ENCODE data around the gene AIMP2.
"Not testable (repeated sequence)": the region's sequence is repeated elsewhere in the genome, so short reads cannot be mapped to it uniquely, and the experiment has no call there.

AIMP2 gene

GRCh38 chr7:6008668-6009611, at the start of gene AIMP2, which contains the start of gene PMS2:
TSS of gene AIMP2 (plus strand) at chr7:6009272. CDS start at chr7:6009364, 92 bp downstream.
TSS of gene PMS2 (minus strand) at chr7:6009049. CDS start at chr7:6009019, 30 bp downstream.
- Histone ChIP-seq H3K9me3 (ENCODE audit: control insufficient read depth in 2 of 2, low read length in 2 of 2) (no peaks in the 10 kb centered on the region), H3K36me3 (ENCODE audit: control insufficient read depth in 2 of 2, insufficient read depth in 2 of 2, low read length in 2 of 2) (no peaks in the 10 kb centered on the region), H3K9ac (ENCODE audit: low read depth in 1 of 2, low read length in 2 of 2) (peak within 1 kb of the TSS; percentile 79 to 84), H3K4me1 (ENCODE audit: control insufficient read depth in 2 of 2, insufficient read depth in 2 of 2, low read length in 2 of 2) (peaks cover 8 to 24% of the 10 kb centered on the region in 2 donors), H3K4me3 (ENCODE audit: low read length in 2 of 2) (peak within 1 kb of the TSS; percentile 85 to 86), H3K27me3 (ENCODE audit: control insufficient read depth in 2 of 2, insufficient read depth in 2 of 2, low read length in 2 of 2) (no peaks in the 10 kb centered on the region), H3K27ac (ENCODE audit: low read depth in 2 of 2, low read length in 2 of 2) (peak within 1 kb of the TSS; percentile 88 to 96)

GRCh38 chr7:5963205-5963604, 45.9 kb upstream of the AIMP2 start:
- not testable (repeated sequence) for H3K4me1 ChIP-seq (ENCODE audit: control insufficient read depth in 2 of 2, insufficient read depth in 2 of 2, low read length in 2 of 2); H3K36me3 ChIP-seq (ENCODE audit: control insufficient read depth in 2 of 2, insufficient read depth in 2 of 2, low read length in 2 of 2); H3K9ac ChIP-seq (ENCODE audit: low read depth in 1 of 2, low read length in 2 of 2); H3K27ac ChIP-seq (ENCODE audit: low read depth in 2 of 2, low read length in 2 of 2); H3K9me3 ChIP-seq (ENCODE audit: control insufficient read depth in 2 of 2, low read length in 2 of 2); H3K4me3 ChIP-seq (ENCODE audit: low read length in 2 of 2); H3K27me3 ChIP-seq (ENCODE audit: control insufficient read depth in 2 of 2, insufficient read depth in 2 of 2, low read length in 2 of 2)

- H3K27ac ChIP-seq (ENCODE audit: low read depth in 2 of 2, low read length in 2 of 2); H3K9me3 ChIP-seq (ENCODE audit: control insufficient read depth in 2 of 2, low read length in 2 of 2); H3K27me3 ChIP-seq (ENCODE audit: control insufficient read depth in 2 of 2, insufficient read depth in 2 of 2, low read length in 2 of 2); H3K9ac ChIP-seq (ENCODE audit: low read depth in 1 of 2, low read length in 2 of 2); H3K4me3 ChIP-seq (ENCODE audit: low read length in 2 of 2); H3K36me3 ChIP-seq (ENCODE audit: control insufficient read depth in 2 of 2, insufficient read depth in 2 of 2, low read length in 2 of 2); H3K4me1 ChIP-seq (ENCODE audit: control insufficient read depth in 2 of 2, insufficient read depth in 2 of 2, low read length in 2 of 2): not testable (repeated sequence)
Measured at GRCh38 chr7:5963810-5964209, 45.3 kb upstream of the AIMP2 start.

GRCh38 chr7:5970347-5970911, 38.6 kb upstream of the AIMP2 start, which contains the start of gene RSPH10B:
TSS of gene RSPH10B (minus strand) at chr7:5970689. CDS start at chr7:5967116, 3,573 bp downstream.
- not testable (repeated sequence) for H3K4me3 ChIP-seq (ENCODE audit: low read length in 2 of 2); H3K9me3 ChIP-seq (ENCODE audit: control insufficient read depth in 2 of 2, low read length in 2 of 2); H3K9ac ChIP-seq (ENCODE audit: low read depth in 1 of 2, low read length in 2 of 2); H3K27ac ChIP-seq (ENCODE audit: low read depth in 2 of 2, low read length in 2 of 2); H3K36me3 ChIP-seq (ENCODE audit: control insufficient read depth in 2 of 2, insufficient read depth in 2 of 2, low read length in 2 of 2); H3K4me1 ChIP-seq (ENCODE audit: control insufficient read depth in 2 of 2, insufficient read depth in 2 of 2, low read length in 2 of 2); H3K27me3 ChIP-seq (ENCODE audit: control insufficient read depth in 2 of 2, insufficient read depth in 2 of 2, low read length in 2 of 2)

GRCh38 chr7:5973580-5973979, 35.5 kb upstream of the AIMP2 start:
- not testable (repeated sequence) for H3K4me3 ChIP-seq (ENCODE audit: low read length in 2 of 2); H3K9me3 ChIP-seq (ENCODE audit: control insufficient read depth in 2 of 2, low read length in 2 of 2); H3K4me1 ChIP-seq (ENCODE audit: control insufficient read depth in 2 of 2, insufficient read depth in 2 of 2, low read length in 2 of 2); H3K36me3 ChIP-seq (ENCODE audit: control insufficient read depth in 2 of 2, insufficient read depth in 2 of 2, low read length in 2 of 2); H3K27ac ChIP-seq (ENCODE audit: low read depth in 2 of 2, low read length in 2 of 2); H3K9ac ChIP-seq (ENCODE audit: low read depth in 1 of 2, low read length in 2 of 2); H3K27me3 ChIP-seq (ENCODE audit: control insufficient read depth in 2 of 2, insufficient read depth in 2 of 2, low read length in 2 of 2)

GRCh38 chr7:5979680-5980314, 29.3 kb upstream of the AIMP2 start:
- H3K4me3 ChIP-seq (ENCODE audit: low read length in 2 of 2); H3K27me3 ChIP-seq (ENCODE audit: control insufficient read depth in 2 of 2, insufficient read depth in 2 of 2, low read length in 2 of 2); H3K27ac ChIP-seq (ENCODE audit: low read depth in 2 of 2, low read length in 2 of 2); H3K9ac ChIP-seq (ENCODE audit: low read depth in 1 of 2, low read length in 2 of 2); H3K9me3 ChIP-seq (ENCODE audit: control insufficient read depth in 2 of 2, low read length in 2 of 2); H3K4me1 ChIP-seq (ENCODE audit: control insufficient read depth in 2 of 2, insufficient read depth in 2 of 2, low read length in 2 of 2); H3K36me3 ChIP-seq (ENCODE audit: control insufficient read depth in 2 of 2, insufficient read depth in 2 of 2, low read length in 2 of 2): not testable (repeated sequence)

GRCh38 chr7:5987061-5987460, 22.0 kb upstream of the AIMP2 start:
- H3K4me3 ChIP-seq (ENCODE audit: low read length in 2 of 2); H3K4me1 ChIP-seq (ENCODE audit: control insufficient read depth in 2 of 2, insufficient read depth in 2 of 2, low read length in 2 of 2); H3K27ac ChIP-seq (ENCODE audit: low read depth in 2 of 2, low read length in 2 of 2); H3K9ac ChIP-seq (ENCODE audit: low read depth in 1 of 2, low read length in 2 of 2); H3K9me3 ChIP-seq (ENCODE audit: control insufficient read depth in 2 of 2, low read length in 2 of 2); H3K27me3 ChIP-seq (ENCODE audit: control insufficient read depth in 2 of 2, insufficient read depth in 2 of 2, low read length in 2 of 2): not testable (repeated sequence)
- peaks cover 9 to 22% of the 10 kb centered on the region in 2 donors for H3K36me3 ChIP-seq (ENCODE audit: control insufficient read depth in 2 of 2, insufficient read depth in 2 of 2, low read length in 2 of 2)

- no peaks in the 10 kb centered on the region for H3K9me3 ChIP-seq (ENCODE audit: control insufficient read depth in 2 of 2, low read length in 2 of 2)
- no peak overlapping the region for H3K4me3 ChIP-seq (ENCODE audit: low read length in 2 of 2)
- no peaks in the 10 kb centered on the region for H3K27me3 ChIP-seq (ENCODE audit: control insufficient read depth in 2 of 2, insufficient read depth in 2 of 2, low read length in 2 of 2)
- H3K9ac ChIP-seq (ENCODE audit: low read depth in 1 of 2, low read length in 2 of 2): no peak overlapping the region
- no peaks in the 10 kb centered on the region for H3K4me1 ChIP-seq (ENCODE audit: control insufficient read depth in 2 of 2, insufficient read depth in 2 of 2, low read length in 2 of 2)
- peaks cover 22 to 34% of the 10 kb centered on the region in 2 donors for H3K36me3 ChIP-seq (ENCODE audit: control insufficient read depth in 2 of 2, insufficient read depth in 2 of 2, low read length in 2 of 2)
- no peak overlapping the region for H3K27ac ChIP-seq (ENCODE audit: low read depth in 2 of 2, low read length in 2 of 2)
Measured at GRCh38 chr7:5997210-5997808, 11.8 kb upstream of the AIMP2 start.

- Histone ChIP-seq H3K4me3 (ENCODE audit: low read length in 2 of 2) (peak overlapping the region in 1 of 2 donors; percentile 7), H3K9ac (ENCODE audit: low read depth in 1 of 2, low read length in 2 of 2) (peak overlapping the region; percentile 6 to 12), H3K27me3 (ENCODE audit: control insufficient read depth in 2 of 2, insufficient read depth in 2 of 2, low read length in 2 of 2) (no peaks in the 10 kb centered on the region), H3K4me1 (ENCODE audit: control insufficient read depth in 2 of 2, insufficient read depth in 2 of 2, low read length in 2 of 2) (peaks cover 2 to 13% of the 10 kb centered on the region in 2 donors), H3K27ac (ENCODE audit: low read depth in 2 of 2, low read length in 2 of 2) (no peak overlapping the region), H3K36me3 (ENCODE audit: control insufficient read depth in 2 of 2, insufficient read depth in 2 of 2, low read length in 2 of 2) (peaks cover 1 to 4% of the 10 kb centered on the region in 2 donors), H3K9me3 (ENCODE audit: control insufficient read depth in 2 of 2, low read length in 2 of 2) (no peaks in the 10 kb centered on the region)
Measured at GRCh38 chr7:6007386-6007785, 1.7 kb upstream of the AIMP2 start.

All from mucosa of rectum (tissue), 2 donors.